Neural progenitor cell (in vitro differentiated cells): ENCODE data around the gene FAF1.

Experiments used
- CTCF ChIP-seq: fragments of 200-600 bp; sonication (generic); IDR thresholded peaks from 2 replicates; pipeline ENCODE4 v1.5.1; 2017; ENCODE audit warnings: antibody characterized with exemption, mild to moderate bottlenecking
- EZH2phosphoT487 ChIP-seq: fragments of 200-600 bp; sonication (generic); IDR thresholded peaks from 2 replicates; pipeline ENCODE4 v1.6.1; 2017; ENCODE audit warnings: antibody characterized with exemption

- TF ChIP-seq CTCF = no peak
- TF ChIP-seq EZH2phosphoT487 = no peak
Measured at GRCh38 chr1:50522691-50523342, 437.2 kb downstream of the FAF1 start.
